HG02852 (cell line): ENCODE data around the gene STMN3.
"Not testable (repeated sequence)": the region's sequence is repeated elsewhere in the genome, so short reads cannot be mapped to it uniquely, and the experiment has no call there.

Experiments
- ATAC-seq: cut with Tn5 transposase; IDR thresholded peaks from one replicate; pipeline ENCODE4 v1.9.1; 2021; ENCODE audit warnings: mild to moderate bottlenecking, moderate library complexity; ENCODE audit not compliant: unreplicated experiment

Gene STMN3

DNA sequence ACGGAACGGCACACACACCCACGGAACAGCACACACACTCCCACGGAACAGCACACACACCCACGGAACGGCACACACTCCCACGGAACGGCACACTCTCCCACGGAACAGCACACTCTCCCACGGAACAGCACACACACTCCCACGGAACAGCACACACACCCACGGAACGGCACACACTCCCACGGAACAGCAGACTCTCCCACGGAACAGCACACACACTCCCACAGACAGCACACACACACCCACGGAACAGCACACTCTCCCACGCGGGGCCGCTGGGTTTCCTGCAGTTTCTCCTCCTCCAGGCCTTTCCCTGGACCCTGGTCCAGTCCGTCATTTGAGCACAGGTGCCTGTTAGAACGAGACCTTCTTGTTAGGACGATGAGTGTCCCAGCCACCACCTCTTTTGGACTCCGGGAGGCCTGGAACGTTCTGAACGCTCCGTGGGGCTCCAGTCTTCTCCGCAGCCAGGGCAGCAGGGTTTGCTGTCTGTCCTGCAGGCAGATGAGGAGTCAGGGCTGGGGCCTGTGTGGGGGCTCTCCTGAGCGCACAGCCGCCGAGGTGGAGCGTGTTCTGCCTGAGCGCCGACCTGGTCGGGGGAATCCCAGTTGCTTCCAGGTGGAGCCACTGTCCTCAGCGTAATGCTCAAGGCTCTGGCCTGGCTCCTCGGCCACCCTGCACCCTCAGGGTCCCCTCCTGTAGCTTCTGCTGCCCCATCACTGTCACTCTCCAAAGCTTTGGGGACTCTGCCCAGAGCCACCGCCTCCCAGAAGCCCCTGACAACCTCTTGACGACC, 25.6 kb upstream of the STMN3 start:
- no peak for ATAC-seq

DNA sequence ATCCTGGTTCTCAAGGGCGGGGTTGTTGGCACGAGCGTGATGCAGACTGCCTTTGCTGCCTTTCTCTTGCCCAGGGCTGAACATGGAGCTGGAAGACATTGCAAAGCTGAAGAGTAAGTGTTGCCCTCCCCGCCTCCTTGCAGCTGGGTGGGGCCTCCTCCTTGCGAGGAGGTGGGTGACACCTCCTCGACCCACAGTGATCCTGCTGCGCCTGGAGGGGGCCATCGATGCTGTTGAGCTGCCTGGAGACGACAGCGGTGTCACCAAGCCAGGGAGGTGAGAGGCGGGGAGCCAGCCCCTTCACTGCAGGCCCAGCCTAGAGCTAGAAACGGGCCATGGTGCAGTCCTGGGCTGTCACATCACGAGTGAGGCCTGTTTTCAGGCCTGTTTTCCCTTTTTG, 24.8 kb upstream of the STMN3 start:
- no peak for ATAC-seq

GRCh38 chr20:63675681-63676368, 22.6 kb upstream of the STMN3 start:
- no peak for ATAC-seq

DNA sequence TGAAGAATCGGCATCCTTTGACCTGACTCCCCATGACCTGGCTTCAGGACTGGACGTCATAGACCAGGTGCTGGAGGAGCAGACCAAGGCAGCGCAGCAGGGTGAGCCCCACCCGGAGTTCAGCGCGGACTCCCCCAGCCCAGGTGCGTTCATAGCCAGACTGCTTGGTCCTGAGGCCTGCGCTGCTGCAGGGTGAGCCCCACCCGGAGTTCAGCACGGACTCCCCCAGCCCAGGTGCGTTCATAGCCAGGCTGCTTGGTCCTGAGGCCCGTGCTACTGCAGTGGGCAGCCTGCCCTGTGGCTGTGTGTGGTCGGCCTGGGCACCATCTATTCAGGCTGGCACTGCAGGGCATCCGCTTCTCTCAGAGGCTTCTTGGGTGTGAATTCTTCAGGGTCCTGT, 20.7 kb upstream of the STMN3 start:
- no peak for ATAC-seq

GRCh38 chr20:63672666-63673065, 19.4 kb upstream of the STMN3 start:
- ATAC-seq, result no peak

- not testable (repeated sequence) for ATAC-seq
Observed at GRCh38 chr20:63671695-63672094, 18.5 kb upstream of the STMN3 start.

DNA sequence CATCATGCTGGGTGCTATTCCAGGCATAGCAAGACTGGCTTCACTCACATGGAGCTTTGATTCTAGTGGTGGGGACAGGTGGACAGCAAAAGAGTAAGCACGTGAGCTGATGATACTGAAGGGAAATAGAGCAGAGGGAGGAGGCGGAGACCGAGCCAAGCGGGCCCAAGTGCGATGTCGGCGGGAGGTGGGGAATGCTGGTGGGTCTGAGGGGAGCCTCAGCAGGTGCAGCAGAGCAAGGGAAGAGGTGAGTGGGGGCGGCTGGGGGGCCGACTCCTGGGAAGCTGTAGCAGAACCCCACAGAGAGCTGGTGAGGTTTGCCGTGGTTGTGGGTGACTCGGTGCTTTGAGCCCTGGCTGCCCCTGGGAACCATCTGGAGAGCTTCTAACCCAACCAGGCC, 15.1 kb upstream of the STMN3 start:
- no peak for ATAC-seq

- ATAC-seq, result no peak
Observed at GRCh38 chr20:63667858-63668257, 14.6 kb upstream of the STMN3 start.

- no peak for ATAC-seq
Observed at GRCh38 chr20:63665708-63666107, 12.5 kb upstream of the STMN3 start.

DNA sequence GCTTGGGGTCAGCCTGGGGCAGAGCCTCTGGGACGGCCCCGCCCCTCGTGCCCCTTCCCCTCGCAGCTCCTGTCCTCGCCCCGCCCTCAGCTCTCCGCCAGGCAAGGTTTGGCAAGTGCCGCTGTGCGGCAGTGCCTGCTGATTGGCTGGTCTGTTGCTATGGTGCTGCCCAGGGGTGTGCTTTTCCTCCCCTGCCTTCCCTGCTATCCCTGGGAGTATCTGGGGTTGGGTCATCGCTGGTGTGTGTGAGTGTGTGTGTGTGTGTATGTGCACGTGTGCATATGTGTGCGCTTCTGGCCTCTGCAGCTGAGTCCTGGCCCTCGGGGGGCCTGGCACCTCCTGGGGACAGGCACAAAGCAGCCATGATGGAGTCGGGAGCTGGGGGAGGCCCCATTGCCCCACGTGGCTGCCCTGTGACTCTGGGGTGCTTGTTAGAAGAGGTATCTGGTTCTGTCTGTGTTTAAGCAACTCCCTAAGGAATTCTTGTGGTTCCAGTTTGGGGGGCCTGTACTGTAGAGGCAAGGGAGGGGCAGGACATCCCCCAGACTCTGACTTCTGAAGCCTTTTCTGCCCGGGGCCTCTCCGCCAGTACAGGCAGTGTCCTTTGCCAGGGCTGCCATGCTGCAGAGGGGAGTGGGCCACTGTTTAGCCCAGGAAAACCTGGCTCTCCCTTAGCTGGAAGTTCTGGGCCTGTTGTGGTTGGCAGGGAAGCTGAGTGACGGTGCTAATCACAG, 11.8 kb upstream of the STMN3 start:
- ATAC-seq, result no peak

GRCh38 chr20:63664143-63664851, 11.1 kb upstream of the STMN3 start:
- no peak for ATAC-seq

GRCh38 chr20:63663332-63664066, 10.3 kb upstream of the STMN3 start:
- no peak for ATAC-seq

- ATAC-seq, result no peak
Observed at GRCh38 chr20:63662813-63663189, 9.6 kb upstream of the STMN3 start.

- no peak for ATAC-seq
Observed at GRCh38 chr20:63661959-63662812, 9.0 kb upstream of the STMN3 start.

GRCh38 chr20:63661108-63661507, 7.9 kb upstream of the STMN3 start:
- no peak for ATAC-seq

- no peak for ATAC-seq
Observed at GRCh38 chr20:63660622-63661021, 7.4 kb upstream of the STMN3 start.

- ATAC-seq, result not testable (repeated sequence)
Observed at GRCh38 chr20:63660174-63660573, 7.0 kb upstream of the STMN3 start.

DNA sequence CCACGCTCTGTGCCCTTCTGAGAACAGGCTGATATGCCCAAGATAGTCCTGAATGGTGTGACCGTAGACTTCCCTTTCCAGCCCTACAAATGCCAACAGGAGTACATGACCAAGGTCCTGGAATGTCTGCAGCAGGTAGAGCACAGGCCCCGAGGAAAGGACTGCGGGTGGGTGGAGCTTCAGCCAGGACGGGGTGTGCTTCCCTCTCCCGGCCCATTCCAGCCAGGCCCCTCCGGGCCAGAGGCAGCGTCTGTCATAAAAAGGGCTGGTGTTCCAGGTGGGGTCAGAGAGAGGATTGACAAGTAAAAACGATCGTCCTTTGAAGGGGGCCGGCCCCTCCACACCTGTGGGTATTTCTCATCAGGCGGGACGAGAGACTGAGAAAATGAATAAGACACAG, 6.1 kb upstream of the STMN3 start:
- no peak for ATAC-seq

GRCh38 chr20:63658749-63659187, 5.5 kb upstream of the STMN3 start:
- ATAC-seq, result peak; percentile 13
